ENCODE data around the gene DNASE1.

The DNASE1 gene

DNA sequence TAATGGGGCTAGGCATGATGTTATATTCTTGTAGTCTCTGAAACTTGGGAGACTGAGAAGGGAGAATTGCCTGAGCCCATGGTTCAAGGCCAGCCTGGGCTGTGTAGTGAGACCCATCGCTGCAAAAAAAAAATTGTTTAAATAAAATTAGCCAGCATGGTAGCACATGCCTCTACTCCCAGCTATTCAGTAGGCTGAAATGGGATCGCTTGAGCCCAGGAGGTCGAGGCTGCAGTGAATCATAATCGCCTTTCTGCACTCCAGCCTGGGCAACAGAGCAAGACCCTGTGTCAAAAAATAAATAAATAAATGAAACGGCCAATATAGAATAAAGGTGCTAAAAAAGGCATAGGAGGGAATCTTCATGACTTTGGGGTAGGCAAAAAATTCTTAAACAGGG is 29.2 kb upstream of the DNASE1 start:
- TF ChIP-seq TAF1 (IDR thresholded peaks at IDR 0.05; ENCODE audit: low read depth) (no peak), FOXM1 (IDR thresholded peaks at IDR 0.05; ENCODE audit: borderline replicate concordance, low read depth) (no peak), RAD21 (IDR thresholded peaks at IDR 0.05; ENCODE audit: low read depth) (no peak), TEAD4 (IDR thresholded peaks at IDR 0.05) (no peak), YY1 (IDR thresholded peaks at IDR 0.05; ENCODE audit: low read depth) (no peak), CEBPB (IDR thresholded peaks at IDR 0.05) (no peak), EP300 (IDR thresholded peaks at IDR 0.05; ENCODE audit: borderline replicate concordance) (no peak), CREB1 (IDR thresholded peaks at IDR 0.05; ENCODE audit: low read depth) (no peak), ZBTB7A (IDR thresholded peaks at IDR 0.05; ENCODE audit: low read depth) (no peak), USF1 (IDR thresholded peaks at IDR 0.05) (no peak), TCF12 (IDR thresholded peaks at IDR 0.05; ENCODE audit: low read depth) (no peak), EGR1 (IDR thresholded peaks at IDR 0.05) (no peak), NFIC (IDR thresholded peaks at IDR 0.05) (no peak)
- TF ChIP-seq, protein P1, sequence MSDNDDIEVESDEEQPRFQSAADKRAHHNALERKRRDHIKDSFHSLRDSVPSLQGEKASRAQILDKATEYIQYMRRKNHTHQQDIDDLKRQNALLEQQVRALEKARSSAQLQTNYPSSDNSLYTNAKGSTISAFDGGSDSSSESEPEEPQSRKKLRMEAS (IDR thresholded peaks at IDR 0.05) = no peak
- TF ChIP-seq, protein P2, sequence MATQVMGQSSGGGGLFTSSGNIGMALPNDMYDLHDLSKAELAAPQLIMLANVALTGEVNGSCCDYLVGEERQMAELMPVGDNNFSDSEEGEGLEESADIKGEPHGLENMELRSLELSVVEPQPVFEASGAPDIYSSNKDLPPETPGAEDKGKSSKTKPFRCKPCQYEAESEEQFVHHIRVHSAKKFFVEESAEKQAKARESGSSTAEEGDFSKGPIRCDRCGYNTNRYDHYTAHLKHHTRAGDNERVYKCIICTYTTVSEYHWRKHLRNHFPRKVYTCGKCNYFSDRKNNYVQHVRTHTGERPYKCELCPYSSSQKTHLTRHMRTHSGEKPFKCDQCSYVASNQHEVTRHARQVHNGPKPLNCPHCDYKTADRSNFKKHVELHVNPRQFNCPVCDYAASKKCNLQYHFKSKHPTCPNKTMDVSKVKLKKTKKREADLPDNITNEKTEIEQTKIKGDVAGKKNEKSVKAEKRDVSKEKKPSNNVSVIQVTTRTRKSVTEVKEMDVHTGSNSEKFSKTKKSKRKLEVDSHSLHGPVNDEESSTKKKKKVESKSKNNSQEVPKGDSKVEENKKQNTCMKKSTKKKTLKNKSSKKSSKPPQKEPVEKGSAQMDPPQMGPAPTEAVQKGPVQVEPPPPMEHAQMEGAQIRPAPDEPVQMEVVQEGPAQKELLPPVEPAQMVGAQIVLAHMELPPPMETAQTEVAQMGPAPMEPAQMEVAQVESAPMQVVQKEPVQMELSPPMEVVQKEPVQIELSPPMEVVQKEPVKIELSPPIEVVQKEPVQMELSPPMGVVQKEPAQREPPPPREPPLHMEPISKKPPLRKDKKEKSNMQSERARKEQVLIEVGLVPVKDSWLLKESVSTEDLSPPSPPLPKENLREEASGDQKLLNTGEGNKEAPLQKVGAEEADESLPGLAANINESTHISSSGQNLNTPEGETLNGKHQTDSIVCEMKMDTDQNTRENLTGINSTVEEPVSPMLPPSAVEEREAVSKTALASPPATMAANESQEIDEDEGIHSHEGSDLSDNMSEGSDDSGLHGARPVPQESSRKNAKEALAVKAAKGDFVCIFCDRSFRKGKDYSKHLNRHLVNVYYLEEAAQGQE (IDR thresholded peaks at IDR 0.05; ENCODE audit: low read depth) = no peak

- TF ChIP-seq USF1 (IDR thresholded peaks at IDR 0.05) (no peak), CEBPB (IDR thresholded peaks at IDR 0.05) (no peak), NFIC (IDR thresholded peaks at IDR 0.05) (no peak), CREB1 (IDR thresholded peaks at IDR 0.05; ENCODE audit: low read depth) (no peak), TEAD4 (IDR thresholded peaks at IDR 0.05) (no peak), RAD21 (IDR thresholded peaks at IDR 0.05; ENCODE audit: low read depth) (no peak), EGR1 (IDR thresholded peaks at IDR 0.05) (no peak), FOXM1 (IDR thresholded peaks at IDR 0.05; ENCODE audit: borderline replicate concordance, low read depth) (no peak), YY1 (IDR thresholded peaks at IDR 0.05; ENCODE audit: low read depth) (no peak), EP300 (IDR thresholded peaks at IDR 0.05; ENCODE audit: borderline replicate concordance) (no peak)
- TF ChIP-seq, protein P2 (IDR thresholded peaks at IDR 0.05; ENCODE audit: low read depth) = no peak
Measured at GRCh38 chr16:3625911-3626732, 28.4 kb upstream of the DNASE1 start.

GRCh38 chr16:3637371-3637923 is 17.0 kb upstream of the DNASE1 start:
- no peak for TF ChIP-seq TEAD4 (IDR thresholded peaks at IDR 0.05)
- no peak for TF ChIP-seq ZBTB7A (IDR thresholded peaks at IDR 0.05; ENCODE audit: low read depth)
- TF ChIP-seq NFIC (IDR thresholded peaks at IDR 0.05) = no peak
- TF ChIP-seq FOXM1 (IDR thresholded peaks at IDR 0.05; ENCODE audit: borderline replicate concordance, low read depth) = no peak
- TF ChIP-seq, protein P1 (IDR thresholded peaks at IDR 0.05) = no peak
- no peak for TF ChIP-seq USF1 (IDR thresholded peaks at IDR 0.05)
- TF ChIP-seq CEBPB (IDR thresholded peaks at IDR 0.05) = no peak
- no peak for TF ChIP-seq CREB1 (IDR thresholded peaks at IDR 0.05; ENCODE audit: low read depth)
- no peak for TF ChIP-seq EGR1 (IDR thresholded peaks at IDR 0.05)
- TF ChIP-seq, protein P2 (IDR thresholded peaks at IDR 0.05; ENCODE audit: low read depth) = no peak
- TF ChIP-seq RAD21 (IDR thresholded peaks at IDR 0.05; ENCODE audit: low read depth) = no peak
- TF ChIP-seq YY1 (IDR thresholded peaks at IDR 0.05; ENCODE audit: low read depth) = no peak
- TF ChIP-seq TAF1 (IDR thresholded peaks at IDR 0.05; ENCODE audit: low read depth) = no peak
- TF ChIP-seq TCF12 (IDR thresholded peaks at IDR 0.05; ENCODE audit: low read depth) = no peak
- TF ChIP-seq EP300 (IDR thresholded peaks at IDR 0.05; ENCODE audit: borderline replicate concordance) = no peak
